NCI-H2171 treated with DMSO at 0.1 percent for 48 hours (cell line): ENCODE measurements around the gene CHRD.
A peak's percentile ranks its signal among the peaks of the same experiment; 100 is the strongest.
"Not testable (repeated sequence)": the region's sequence is repeated elsewhere in the genome, so short reads cannot be mapped to it uniquely, and the experiment has no call there.

Source experiments
- DNase-seq: peaks from one replicate; lab custom pipeline; 2025; lab: John Stamatoyannopoulos, UW

The CHRD gene

DNA sequence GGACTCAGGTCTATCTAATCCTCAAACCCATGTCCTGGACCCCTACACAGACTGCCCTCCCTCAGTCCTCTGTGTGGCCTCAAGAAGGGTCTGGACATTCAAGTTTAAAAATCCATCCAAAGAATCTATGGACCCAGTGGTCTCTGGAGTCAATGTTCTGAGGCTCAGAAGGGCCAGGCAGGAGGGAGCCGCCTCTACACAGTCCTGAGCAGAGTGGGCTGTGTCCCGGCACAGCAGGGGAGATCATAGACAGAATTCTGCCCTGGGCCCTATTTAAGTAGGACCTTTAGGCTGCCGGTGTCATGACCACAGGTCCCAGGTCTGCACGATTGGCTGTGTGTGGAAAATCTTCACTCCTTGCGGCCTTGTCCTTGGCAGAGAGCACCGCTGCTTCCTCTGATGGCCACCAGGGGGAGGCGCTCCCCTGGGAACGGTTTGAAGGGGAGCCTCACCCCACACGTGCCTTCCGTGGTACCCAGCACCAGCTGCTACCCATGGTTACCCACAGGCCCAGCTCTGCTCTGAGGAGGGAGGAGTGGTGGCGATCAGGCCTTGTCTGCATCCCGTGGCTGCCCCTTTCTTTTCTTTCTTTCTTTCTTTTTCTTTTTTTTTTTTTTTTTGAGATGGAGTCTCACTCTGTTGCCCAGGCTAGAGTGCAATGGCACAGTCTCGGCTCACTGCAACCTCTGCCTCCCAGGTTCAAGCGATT is 37.9 kb downstream of the CHRD start:
- DNase-seq = peak; percentile 50

DNA sequence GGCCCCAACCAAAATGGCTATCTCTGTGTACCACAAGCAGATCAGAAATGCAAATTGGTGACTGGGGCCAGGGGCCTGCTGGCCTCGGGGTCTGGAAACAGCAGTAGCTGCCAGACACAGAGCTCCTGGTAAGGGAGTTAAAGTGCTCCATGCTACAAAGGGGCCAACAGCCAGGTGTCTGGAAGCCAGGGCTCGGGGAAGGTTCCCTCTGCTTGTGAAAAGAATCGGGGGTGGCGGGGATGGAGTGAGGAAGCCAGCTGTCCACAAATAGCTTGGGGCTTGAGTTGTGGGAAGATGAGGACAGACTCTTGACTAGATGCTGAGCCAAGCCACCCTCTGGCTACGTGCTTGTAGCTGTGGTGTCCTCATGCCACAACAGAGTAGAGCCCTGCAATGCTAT is 39.3 kb downstream of the CHRD start:
- DNase-seq = no peak

DNA sequence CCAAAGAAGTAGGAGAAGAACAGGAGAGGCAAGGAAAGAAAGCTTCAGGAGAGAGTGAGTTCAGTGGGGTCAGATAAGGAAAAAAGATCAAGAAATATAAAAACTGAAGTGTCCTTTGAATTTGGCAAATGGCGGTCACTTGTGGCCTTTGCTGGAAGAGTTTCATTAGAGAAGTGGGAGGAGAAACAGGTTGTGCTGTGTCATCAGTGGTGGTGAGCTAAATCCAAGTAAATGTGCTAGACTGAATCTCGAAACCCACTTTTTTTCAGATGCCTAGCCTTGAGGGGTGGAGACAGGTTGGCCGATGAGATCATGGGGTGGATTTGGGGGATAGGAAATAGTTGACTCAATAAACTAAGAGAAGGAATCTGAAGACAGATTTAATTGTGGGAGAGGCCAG is 43.7 kb downstream of the CHRD start:
- no peak for DNase-seq

DNA sequence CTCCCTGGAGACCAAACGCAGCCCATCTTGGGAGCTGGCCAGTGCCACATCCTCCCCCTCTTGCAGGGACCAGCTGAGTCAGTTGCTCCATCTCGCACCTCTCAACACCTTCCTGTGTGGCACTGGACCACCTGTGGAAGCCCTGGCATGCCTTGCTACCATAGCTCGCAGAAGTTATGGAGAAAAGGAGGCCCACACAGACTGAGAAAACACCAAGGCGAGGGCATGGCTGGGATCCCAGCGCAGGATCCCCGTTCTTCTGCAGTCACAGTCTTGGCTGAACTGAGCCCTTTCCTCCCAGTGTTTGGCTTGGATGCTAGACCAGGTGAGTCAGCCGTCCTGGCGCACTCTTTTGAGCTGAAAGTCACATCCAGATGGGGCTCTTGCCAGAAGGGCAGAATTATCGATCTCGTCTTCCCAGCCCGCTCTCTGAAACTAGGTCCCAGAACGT is 46.9 kb downstream of the CHRD start:
- no peak for DNase-seq

DNA sequence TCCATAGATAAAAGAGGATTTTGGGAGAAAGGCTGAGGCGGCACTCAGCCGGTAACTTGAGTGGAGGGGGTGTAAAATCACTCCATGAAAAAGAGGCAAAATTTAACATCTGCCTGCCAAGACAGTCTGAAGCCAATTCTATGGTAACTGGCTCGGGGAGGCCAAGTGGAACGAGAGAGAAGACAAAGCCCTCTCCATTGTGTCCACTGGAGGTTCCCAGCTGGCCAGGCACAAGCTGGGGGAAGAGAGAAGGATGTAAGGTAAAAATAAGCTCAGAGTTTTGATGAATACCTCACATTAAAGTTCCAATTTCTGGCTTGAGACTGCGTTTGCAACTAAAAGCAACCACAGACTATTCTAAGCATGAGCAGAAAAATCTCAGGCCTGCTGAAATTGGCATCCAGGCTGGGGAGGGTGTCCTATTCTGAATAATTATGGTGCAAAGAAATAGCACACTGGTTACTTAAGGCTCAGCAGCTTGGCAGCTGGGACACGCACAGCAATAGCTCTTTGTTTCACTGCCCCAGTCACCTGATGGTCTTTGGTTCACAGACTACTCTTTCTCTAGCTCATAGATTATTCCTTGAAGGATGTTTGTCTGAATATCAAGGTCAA is 48.8 kb downstream of the CHRD start:
- no peak for DNase-seq

DNA sequence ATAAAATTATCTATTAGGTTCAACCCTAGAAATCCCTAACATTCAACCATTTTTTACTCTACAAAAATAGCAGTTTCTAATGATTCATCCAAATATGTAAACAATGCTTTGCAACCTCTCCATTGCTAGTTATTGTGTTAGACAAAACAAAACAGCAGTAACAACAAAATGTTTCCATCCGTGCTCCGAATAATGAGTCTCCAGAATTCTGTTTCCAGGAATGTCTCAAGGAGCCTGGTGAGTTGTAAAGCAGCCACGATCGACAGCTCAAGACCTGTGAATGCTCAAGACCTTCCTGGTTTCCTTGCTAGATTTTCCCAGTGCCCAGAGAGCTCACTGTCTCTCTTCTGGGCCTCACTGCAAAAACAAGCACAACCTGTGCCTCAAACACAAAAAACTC is 49.9 kb downstream of the CHRD start:
- no peak for DNase-seq

DNA sequence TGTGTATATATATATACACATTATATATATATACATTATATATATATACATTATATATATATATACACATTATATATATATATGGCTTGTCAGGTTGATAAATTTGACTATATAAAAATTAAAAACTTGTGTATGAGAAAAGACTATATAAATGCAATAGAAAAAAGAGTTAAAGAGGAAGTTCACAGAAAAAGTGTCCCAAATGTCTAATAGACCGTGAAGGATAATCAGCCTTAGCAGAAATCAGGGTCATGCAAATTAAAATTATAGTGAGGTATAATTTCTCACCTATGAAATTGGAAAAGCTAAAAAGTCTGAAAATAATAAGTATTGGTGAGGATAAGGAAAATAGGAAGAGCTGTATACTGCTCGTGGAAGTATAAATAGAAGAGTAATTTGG is 51.1 kb downstream of the CHRD start:
- no peak for DNase-seq

DNA sequence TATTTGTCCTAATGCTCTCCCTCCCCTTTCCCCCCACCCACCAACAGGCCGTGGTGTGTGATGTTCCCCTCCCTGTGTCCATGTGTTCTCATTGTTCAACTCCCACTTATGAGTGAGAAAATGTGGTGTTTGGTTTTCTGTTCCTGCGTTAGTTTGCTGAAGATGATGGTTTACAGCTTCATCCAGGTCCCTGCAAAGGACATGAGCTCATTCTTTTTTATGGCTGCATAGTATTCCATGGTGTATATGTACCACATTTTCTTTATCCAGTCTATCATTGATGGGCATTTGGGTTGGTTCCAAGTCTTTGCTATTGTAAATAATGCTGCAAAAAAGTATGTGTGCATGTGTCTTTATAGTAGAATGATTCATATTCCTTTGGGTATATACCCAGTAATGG is 53.3 kb downstream of the CHRD start:
- not testable (repeated sequence) for DNase-seq

DNA sequence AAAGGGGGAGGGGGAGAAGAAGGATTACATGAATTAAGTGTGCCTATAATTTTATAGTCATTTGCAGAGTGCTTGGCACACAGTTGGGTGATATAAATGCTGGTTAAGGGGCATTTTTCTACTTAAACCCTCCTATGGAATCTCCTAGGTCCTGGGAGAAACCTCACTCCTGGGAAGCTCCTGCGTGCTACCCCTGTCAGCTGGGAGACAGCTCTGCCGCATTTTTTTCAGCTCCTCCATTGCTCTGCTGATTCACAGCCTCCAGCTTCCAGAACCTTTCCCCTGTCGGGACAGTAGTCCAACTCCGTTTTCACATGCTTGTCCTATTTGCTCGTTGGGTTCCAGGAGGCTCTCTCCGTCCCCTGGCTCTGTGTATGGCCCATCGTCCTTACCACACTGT is 59.2 kb downstream of the CHRD start:
- no peak for DNase-seq
